SK-N-SH treated with all-trans-retinoic acid at 6 μM for 48 hours (cell line): ENCODE data around the gene APMAP.

ENCODE experiments used
- CREB5 ChIP-seq: fragments of 250-450 bp; sonication (Bioruptor Pico); IDR thresholded peaks from 2 replicates; pipeline ENCODE4 v1.5.1; 2020; ENCODE audit warnings: low read depth, mild to moderate bottlenecking, moderate library complexity
- CSRNP3 ChIP-seq: fragments of 250-450 bp; sonication (Bioruptor Pico); IDR thresholded peaks from 2 replicates; pipeline ENCODE4 v1.5.1; 2021; ENCODE audit warnings: mild to moderate bottlenecking, moderate library complexity

GRCh38 chr20:24954151-24954550 lies 38.4 kb downstream of the APMAP start:
- TF ChIP-seq CSRNP3 (CRISPR knock-in tag) (no peak), CREB5 (CRISPR knock-in tag) (no peak)
